ENCODE data around the gene OSBPL9.
"Not testable (repeated sequence)": the region's sequence is repeated elsewhere in the genome, so short reads cannot be mapped to it uniquely, and the experiment has no call there.

OSBPL9 gene

DNA sequence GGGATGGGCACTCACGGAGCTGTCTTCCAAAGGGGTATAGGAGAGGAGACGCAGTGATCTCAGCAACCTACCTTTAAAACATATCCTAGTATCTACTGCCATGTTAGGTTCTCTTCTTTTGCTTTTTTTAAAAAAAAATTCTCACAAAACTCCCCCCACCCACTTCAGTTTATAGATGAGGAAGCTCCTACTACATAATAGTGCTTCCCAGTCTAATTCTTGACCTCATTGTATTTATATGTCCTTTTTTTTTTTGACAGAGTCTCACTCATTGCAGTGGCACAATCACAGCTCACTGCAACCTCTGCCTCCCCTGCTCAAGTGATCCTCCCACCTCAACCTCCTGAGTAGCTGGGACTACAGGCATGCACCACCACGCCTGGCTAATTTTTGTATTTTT, 99.9 kb downstream of the OSBPL9 start:
- no peak for DNase-seq

DNA sequence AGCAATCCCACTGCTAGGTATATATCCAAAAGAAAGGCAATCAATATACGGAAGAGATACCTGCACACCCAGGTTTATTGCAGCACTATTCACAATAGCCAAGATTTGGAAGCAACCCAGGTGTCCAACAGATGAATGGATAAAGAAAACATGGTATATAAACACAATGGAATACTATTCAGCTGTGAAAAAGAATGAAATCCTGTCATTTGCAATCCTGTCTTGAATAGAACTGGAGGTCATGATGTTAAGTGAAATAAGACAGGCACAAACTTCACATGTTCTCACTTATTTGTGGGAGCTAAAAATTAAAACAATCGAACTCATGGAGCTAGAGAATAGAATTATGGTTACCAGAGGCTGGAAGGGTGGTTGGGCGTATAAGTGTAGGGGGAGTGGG, 101.0 kb downstream of the OSBPL9 start:
- DNase-seq = no peak

DNA sequence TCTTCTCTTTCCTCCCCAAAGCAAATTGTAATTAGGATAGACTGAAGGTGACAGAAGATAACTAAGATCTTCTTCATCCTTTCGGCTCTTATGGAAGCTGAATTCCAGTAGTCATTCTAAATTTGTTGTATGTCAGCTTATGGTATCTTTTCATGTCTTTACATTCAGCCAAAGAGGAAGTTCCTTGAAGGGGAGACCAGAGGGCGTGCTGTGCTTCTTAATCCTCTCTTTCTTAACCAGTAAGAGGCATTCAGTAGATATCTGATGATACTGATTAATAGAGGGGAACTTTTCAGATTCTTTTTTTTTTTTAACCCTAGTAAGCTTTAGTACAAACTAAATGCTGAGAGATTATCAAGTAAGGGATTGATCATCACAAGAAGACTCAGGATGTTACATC, 102.3 kb downstream of the OSBPL9 start:
- DNase-seq = no peak

DNA sequence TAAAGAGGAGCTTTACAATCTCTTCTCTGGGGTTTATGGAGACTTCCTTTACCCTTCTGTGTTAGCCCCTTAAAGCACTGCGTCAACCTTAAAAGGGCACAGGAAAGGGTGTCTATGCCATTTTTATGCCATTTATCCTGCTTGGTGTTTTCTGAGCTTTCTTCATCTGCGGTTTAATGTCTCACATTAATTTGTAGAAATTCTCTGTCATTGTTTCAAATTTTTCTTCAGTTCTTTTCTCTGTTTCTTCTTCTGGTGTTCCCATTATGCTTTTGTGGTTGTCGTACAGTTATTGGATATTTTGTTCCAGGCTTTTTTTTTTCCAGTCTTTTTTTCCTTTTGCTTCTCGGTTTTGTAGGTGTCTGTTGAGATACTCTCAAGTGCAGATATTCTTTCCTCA, 107.9 kb downstream of the OSBPL9 start:
- no peak for DNase-seq

DNA sequence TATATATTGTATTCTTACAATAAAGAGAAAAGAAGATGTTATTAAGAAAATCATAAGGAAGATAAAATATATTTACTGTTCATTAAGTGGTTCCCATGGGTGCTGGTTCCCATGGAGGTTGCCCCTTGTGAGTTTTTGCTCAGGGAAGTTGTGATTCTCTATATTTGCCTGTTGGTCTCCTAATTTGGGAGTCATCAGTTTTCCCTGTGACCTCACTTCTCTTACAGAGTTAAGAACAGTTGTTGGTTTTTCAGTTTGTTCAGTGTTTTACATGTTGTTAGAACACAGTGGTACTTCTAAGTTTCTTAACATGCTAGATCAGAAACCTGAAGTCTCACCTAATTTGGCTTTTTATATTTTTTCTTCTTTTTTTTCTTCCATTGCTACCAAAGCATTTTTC, 109.2 kb downstream of the OSBPL9 start:
- no peak for DNase-seq

DNA sequence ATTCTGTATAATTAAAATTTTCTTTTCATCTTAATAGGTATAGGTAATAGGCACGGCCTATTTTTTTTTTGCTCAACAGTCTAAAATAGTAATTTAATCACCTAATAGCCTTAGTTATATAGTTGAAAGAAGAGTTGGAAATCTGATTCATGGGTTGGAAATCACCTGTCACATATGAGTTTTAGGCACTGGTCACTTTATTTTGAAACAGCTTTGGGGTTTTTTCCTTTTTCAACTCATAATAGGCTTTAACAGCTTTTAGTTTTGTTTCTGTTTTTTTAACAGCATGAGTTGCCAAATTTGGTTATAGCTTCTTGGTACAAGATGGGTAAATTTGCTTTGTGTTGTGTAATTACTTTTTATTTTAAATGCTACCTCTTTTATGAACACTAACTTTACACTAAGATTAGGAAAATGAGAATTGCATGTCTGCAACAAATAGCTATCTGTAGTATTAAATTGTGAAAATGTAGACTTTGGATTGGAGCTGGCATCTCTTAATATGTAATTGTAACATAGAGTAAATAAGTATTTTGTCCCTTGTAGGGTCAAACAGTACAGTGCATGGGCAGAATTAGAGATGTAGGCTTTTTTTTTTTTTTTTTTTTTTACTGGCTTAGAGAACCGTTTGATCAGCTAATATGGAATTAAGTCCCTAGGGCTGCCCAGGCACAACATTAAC, 109.8 kb downstream of the OSBPL9 start:
- no peak for DNase-seq

DNA sequence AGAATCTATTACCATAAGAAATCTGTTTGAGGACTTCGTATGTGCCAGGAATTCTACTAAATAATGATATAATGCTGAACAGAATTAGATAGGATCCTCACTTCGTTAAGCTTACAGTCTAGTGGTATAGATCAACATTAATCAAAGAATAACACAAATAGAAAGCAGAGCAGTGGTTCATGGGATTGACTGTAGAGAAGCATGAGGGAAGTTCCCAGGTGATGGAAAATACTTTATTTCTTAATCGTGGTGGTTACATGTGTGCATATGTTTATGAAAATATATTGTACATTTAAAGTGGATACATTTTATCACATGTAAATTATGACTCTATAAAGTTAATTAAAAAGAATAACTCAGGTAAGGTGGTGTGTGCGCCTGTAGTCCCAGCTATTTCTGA, 110.5 kb downstream of the OSBPL9 start:
- DNase-seq = no peak

DNA sequence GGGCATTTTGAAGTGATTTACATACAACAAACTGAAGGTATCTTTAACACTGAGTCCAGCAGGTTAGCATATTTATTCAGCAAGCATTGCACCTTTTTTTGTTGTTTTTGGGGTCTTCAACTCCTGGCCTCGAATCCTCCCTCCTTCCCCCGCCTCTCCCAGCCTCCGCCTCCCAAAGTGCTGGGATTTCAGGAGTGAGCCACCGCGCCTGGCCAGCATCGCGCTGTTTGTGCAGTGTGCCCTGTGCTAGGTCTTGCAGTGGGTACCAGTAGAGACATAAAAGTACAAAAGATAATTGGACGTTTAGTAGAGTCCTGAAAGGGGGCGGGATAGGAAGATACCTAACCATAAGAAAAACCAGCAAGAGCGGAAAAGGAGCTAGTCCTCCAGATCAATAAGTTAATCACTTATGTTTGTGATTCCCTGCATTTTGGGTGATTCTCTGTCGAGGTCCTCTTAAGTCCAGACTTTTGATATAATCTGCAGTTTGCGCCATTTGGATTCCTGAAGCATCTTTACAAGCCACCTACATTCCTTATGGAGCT, 111.8 kb downstream of the OSBPL9 start:
- DNase-seq = no peak

DNA sequence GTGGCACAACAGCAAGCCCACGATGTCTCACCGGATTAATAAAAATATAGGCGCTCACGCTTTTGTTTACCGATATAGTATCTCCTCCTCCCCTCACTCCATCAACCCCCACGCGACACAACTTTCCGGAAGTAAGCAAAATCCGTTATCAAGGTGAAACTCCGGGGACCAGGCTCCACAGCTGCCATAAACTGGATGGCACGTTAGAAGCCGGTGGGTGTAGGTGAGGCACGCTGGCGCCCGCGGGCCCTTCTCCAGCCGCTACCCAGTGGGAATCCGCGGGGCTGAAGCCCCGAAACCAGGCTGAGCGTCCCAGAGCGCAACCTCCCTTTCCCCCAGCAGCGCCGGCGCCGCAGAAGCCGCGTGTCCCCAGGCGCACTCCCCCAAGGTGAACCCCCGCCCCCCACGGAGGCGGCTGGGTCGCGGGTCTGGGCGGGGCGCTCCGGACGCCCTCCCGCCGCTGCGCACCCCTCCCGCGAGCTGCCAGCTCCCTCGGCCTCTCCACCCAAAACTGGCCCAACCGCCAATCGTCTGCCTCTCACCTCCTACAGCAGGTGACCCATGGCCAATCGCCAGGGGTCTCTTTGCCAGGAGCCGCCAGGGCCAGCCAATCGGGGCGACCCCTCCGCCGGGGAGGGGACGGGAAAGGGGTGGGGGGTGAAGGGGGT, 112.4 kb downstream of the OSBPL9 start:
- peak; percentile 97 for DNase-seq

DNA sequence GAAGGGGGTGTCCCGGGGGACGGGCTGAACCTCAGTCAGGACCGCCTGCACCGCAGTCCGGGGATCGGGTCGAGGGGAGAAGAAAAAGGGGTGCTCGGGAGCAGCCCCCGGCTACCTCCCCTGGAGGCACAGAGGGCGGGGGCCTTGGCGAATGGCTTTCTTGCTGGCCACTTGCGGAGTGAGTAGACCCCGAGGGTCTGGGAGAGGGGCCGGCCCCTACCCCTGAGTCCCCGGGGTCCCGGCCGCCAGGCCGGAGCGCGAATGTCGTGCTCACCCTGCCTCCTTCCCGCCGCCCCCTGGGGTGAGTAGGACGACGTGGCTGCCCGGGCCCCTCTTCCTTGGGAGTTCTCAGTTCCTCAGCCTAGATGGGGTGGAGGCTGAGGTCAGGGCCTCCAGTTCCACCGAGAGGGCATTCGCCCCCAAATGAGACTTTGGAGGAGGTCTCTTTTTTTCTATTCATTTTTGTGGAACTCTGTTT, 113.0 kb downstream of the OSBPL9 start:
- no peak for DNase-seq

DNA sequence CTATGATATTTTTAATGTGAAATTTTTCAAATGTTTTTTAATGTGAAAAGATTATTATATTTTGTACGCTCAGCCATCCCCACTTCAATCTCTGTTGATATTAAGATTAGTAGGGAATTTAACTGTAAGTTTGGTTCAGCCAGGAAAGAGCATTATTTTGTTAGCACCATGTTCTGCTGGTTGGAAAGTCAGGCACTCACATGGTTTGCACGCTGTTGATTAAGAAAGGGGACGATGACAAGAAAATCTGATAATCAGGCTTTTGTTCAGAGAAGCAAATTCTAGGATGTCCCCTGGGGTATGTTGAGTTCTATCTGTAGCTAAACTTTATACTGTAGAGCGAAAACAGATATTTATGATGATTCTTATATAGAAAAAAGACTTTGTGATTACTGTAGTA, 115.1 kb downstream of the OSBPL9 start:
- DNase-seq = no peak

DNA sequence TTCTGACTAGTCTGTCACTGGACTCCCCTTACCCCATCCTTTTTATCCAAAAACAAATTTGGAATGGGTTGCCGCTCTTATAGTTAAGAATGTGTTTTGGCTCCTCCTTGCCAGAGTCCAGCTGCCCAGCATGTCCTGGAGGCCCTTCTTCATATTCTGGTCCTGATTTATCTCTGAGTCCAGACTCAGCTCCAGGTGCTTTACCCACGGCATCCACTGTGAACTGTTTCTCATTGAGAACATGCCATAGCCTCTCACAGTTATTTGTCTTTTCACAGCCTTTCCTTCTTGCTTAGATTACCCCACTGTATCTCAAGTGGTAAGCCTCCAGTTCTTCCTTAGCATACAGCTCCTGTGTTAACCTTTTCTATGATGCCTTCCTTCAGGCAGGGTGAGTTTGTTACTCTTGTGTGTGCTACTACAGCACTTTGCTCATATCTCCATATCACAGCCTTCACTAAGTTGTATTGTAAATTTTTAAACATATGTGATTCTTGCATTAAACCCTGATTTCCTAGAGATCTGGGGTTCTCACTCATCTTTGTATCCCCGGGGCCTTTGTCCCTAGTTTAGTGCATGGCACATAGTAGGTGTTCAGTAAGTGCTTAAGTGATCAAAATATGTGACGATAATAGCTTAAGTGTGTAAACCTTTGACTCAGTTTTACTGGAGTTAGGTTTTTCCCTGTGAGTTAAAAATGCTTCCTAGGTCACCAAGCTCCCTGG, 116.0 kb downstream of the OSBPL9 start:
- DNase-seq = no peak

DNA sequence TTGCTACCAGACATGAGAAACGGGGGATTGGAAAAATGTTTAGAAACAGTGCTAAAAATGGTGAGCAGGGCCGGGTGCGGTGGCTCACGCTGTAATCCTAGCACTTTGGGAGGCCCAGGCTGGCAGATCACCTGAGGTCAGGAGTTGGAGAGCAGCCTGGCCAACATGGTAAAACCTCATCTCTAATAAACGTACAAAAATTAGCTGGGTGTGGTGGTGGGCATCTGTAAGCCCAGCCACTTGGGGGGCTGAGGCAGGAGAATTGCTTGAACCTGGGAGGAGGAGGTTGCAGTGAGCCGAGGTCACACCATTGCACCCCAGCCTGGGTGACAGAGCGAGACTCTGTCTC, 116.5 kb downstream of the OSBPL9 start:
- not testable (repeated sequence) for DNase-seq

DNA sequence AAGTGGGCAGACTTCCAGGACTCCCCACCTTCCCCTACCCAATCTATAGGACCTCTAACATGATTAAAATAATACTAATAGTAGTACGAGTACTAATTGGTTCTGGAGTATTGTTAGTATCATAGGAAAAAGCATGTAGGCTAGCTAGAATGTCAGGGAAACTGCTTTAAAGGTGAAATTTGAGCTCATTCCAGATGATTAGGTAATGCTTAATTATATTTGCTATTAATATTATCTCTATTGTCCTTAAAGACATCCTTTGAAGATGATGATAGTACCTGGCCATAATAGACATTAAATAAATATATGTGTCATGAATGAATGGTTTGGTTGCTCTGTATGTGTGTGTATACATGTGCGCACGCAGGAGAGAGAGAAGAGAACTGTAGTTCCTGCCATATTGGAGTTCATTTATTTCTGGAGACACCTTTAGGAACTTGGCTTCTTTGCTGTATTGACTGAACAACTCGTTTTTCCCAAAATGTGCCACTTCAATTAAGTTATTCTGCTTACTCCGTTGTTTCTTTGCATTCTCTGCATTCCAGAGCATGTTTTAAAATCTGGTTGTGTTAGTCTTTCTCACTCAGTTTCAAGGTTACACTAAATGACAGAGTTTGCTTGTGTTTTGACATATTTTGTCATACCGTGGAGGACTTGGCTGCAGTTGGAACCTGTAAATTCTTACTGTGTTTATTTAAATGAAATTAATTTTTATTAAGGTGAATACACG, 117.1 kb downstream of the OSBPL9 start:
- no peak for DNase-seq

DNA sequence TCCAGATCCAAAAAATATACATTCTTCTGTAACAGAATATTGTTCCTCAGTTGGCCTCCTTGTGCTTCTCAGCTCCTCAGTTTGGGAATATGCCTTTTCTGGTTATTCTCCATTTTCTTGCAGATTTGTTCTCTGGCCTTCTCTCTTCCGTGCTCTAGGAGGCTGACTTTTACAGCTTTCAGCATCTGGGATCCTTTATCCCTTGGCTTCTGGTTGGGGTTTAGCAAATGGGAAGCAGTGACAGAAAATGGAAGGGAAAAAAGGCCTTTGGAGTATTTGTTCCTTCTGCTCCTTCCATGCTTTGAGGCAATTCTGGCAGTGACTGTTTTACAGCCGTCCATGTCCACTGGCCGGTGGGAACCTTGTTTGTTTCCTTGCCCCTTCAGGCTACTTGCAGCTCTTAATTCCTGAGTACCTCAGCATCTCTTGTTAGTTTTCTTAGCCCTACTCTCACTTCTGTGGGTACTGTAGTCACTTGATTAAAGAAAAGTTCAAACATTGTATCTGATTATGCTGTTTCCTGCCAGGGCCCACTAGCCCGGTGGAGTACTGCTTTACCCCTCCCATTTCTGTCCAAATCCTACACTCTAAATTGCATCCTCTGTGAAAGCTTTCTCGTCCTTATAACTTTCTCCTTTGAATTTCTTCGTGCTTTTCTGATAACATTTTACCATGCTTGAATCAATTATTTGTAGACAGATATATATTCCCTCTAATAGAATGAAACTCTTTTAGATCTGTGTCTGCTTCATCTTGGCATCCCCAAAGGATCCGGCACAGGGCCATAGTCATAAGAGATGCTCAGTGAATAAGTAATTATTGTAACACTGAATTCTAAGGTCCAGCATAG, 118.2 kb downstream of the OSBPL9 start:
- DNase-seq = no peak

DNA sequence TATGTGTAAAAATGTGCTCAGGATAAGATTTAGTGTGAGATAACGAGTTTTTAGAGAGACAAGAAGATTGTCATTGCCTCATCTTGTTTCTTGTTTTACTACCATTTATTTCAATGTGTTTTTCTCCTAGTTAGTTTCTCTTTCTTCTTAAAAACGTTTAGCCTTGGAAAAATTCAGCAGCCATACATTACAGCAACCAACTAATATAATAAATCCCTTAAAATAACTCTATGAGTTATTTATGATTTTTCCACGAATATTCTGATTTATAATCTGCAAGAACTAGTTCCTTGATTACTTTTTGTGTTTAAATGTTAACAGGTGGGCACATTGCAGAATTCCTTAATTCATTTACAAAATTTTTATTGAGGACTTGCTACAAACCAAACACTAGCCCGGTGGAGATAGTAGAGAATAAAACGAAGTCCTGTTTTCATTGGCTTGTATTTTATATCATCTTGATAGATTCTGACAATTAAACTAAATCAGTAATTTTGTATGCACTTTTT, 118.9 kb downstream of the OSBPL9 start:
- DNase-seq = no peak

DNA sequence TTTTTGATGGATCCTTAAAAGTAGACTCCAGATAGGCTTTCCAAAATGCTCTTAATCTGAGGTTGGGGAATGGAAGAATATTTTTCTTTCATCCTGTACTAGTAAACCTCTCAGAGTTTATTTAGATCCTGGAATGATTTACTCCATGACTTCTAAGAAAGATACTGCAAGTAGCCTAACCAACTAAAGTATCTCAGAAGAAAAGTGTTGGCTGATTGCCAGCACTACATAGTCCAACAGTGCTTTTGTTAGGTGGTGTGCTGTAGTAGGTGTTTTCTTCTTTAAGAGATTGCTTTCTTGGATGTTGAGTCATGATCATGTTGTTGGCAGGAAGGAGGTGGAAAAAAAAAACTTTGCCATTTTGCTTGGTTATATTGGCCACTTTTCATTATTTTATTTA, 119.8 kb downstream of the OSBPL9 start:
- DNase-seq = no peak

DNA sequence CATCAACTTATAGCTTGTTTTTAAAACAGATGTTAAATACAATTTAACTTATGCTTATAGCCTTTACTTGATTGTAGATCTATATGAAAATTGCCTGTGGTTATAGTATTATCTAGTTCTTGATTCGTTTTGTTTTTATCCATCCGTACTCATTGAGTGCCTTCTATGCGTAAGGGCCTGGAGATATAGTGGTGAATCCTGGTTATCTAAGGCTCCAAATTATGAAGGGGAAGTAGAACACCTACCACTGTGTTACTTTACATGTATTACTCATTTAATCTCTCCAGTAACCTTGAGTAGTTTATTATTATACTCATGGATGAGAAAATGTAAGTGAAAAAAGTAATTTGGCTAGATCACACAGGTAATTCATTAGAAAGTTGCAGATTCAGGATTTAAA, 121.8 kb downstream of the OSBPL9 start:
- no peak for DNase-seq

DNA sequence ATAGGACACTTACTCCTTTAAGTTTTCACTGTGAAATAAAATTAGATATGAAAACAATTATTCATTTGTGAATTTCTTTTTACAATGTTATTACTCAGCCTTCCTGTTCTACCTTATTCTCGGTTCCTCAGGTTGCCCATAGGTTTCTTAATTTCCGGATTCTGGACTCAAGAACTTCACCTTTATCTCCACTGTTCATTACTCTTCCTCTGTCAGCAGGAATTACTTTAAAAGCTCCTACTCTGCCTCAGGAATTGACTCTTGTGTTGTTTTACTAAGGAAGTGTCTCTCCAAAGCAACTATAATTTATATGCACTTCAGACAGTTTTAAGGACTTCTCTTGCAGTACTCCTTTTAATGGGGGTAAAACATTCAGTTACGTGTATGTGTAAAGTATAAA, 123.8 kb downstream of the OSBPL9 start:
- DNase-seq = no peak

DNA sequence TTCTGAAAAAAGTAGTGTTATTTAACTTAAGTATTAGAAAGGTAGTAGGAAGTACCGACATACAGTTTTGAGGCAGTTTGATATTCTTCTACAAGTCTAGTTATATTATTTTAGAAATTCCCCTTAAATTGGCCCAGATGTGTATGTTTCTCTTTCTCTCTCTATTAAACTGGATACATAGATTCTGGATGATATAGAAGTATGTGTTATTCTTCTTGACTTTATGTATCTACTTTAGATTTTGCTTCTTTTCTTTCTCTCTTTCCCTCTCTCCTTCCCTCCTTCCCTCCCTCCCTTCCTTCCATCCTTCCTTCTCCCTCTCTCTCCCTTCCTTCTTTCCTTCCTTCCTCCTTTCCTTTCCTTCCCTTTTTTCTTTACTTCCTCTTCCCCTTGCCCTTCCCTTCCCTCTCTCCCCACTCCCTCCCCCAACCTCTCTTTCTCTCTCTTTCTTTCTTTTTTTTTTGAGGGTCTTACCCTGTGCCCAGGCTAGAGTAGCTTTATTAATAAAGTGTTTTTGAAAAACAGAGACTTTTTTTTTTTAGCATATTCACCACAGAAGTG, 124.3 kb downstream of the OSBPL9 start:
- DNase-seq = no peak

DNA sequence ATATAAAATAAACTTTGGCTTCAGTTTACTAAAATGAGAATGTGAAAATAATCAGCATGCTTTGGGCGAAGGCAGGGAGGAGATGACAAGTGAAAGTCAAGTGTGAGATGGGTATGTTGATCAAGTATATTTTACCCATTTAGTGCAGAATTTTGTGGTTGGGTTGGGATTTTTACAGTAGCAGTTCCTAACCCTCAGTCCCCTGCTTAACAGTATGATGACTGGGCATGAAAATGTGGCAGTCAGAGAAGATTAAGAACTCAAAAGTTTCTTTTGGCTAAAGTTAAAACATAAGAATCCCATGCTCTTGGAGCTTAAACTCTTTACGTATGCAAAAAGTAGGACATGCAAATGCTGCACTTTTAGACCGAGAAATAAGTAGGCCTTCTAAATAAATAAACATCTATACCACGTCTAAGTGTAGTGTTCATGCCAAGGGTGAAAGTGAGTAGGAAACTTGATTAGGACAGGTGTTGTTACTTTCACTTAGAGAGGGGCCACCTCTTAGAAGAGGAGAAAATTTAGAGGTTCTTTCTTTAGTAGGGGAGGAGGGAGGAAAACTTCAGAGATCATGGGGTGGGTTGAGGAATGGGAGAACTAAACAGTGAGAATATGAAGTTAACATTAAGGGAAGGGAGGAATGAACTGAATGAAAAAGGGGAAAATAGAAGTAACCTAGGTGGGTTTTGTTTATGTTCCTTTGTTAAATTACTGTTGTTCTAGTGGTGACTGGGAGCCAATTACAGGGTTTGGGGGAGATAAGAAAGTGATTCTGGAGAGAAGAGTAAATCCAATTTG, 127.8 kb downstream of the OSBPL9 start:
- no peak for DNase-seq
